HCT116 (cell line): ENCODE data around the gene AQP12B.
"Not testable (repeated sequence)": the region's sequence is repeated elsewhere in the genome, so short reads cannot be mapped to it uniquely, and the experiment has no call there.

Source experiments
- POLR2A ChIP-seq: IDR thresholded peaks from 2 replicates; pipeline ENCODE4 v1.7.0; 2011; ENCODE audit warnings: borderline replicate concordance; ENCODE audit not compliant: insufficient read depth, insufficient read length; ENCODE audit errors: extremely low read depth
- RAD21 ChIP-seq: IDR thresholded peaks from 2 replicates; pipeline ENCODE4 v1.6.1; 2012; ENCODE audit warnings: low read depth, mild to moderate bottlenecking
- TF ChIP-seq, protein P1 (sequence below), 3 experiments: fragments of 200-600 bp in 1 of 3; sonication (generic) in 1 of 3; IDR thresholded peaks in 2 of 3; conservative IDR thresholded peaks in 1 of 3; 2 replicates each; pipeline ENCODE4 v1.5.1; 2012 to 2017; ENCODE audit warnings: low read depth in 2 of 3, low read length in 2 of 3, antibody characterized with exemption in 1 of 3, borderline replicate concordance in 1 of 3, control low read depth in 1 of 3, mild to moderate bottlenecking in 1 of 3, mixed read lengths in 1 of 3, mixed run types in 1 of 3, moderate library complexity in 1 of 3; ENCODE audit not compliant: insufficient read depth in 1 of 3

- TF ChIP-seq, protein P1, sequence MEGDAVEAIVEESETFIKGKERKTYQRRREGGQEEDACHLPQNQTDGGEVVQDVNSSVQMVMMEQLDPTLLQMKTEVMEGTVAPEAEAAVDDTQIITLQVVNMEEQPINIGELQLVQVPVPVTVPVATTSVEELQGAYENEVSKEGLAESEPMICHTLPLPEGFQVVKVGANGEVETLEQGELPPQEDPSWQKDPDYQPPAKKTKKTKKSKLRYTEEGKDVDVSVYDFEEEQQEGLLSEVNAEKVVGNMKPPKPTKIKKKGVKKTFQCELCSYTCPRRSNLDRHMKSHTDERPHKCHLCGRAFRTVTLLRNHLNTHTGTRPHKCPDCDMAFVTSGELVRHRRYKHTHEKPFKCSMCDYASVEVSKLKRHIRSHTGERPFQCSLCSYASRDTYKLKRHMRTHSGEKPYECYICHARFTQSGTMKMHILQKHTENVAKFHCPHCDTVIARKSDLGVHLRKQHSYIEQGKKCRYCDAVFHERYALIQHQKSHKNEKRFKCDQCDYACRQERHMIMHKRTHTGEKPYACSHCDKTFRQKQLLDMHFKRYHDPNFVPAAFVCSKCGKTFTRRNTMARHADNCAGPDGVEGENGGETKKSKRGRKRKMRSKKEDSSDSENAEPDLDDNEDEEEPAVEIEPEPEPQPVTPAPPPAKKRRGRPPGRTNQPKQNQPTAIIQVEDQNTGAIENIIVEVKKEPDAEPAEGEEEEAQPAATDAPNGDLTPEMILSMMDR (IDR thresholded peaks at IDR 0.05 in 2 of 3, conservative IDR thresholded peaks at IDR 0.05 in 1 of 3; ENCODE audit: borderline replicate concordance in 1 of 3, insufficient read depth in 1 of 3, low read depth in 2 of 3, low read length in 2 of 3), result not testable (repeated sequence)
- TF ChIP-seq POLR2A, RAD21: not testable (repeated sequence)
Observed at GRCh38 chr2:240698852-240699561, 16.3 kb upstream of the AQP12B start.
